ENCODE measurements around the gene IMPDH1. TPM values are rescaled to one million over a fixed set of nuclear protein-coding genes. Genes with fewer than 3 reads are reported as not detected.

The IMPDH1 gene
- total RNA-seq, 2 experiments from 2014 or later = 26.5 to 27.0 TPM

DNA sequence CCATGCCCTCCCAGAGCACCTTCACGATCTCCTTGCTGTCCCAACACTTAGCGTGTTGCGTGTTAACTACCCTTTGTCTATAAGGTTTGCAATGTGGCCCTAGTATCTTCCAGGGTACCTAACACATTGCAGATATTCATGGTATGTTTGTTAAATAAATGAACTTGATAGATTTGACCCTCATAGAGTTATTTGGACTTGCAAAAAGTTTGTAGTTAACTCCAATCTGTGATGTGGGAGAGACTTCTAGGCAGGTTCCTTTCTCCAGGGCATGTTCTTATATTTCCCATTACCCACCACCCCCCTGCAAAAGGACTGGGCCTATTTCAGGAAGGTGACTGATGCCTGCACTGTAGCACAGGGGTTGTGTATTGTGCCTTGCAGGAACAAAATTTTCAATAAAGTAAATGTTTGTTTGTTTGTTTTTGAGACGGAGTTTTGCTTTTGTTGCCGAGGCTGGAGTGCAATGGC lies 46.5 kb upstream of the IMPDH1 start:
- POLR2A ChIA-PET = interaction anchor here (1.0 kb wide), 1 partner anchor 51 kb away, joined by 5 read pairs; no protein-coding TSS in a partner anchor
- H3K4me1 Mint-ChIP-seq (ENCODE audit: low read depth) = peaks cover 22% of the 10 kb centered on the region
- CTCF ChIA-PET = interaction anchor here (0.7 to 5.9 kb wide), 4 partner anchors 26 to 109 kb away, joined by 3 to 47 read pairs (median 6); partner anchors contain the start of gene IMPDH1
- no peak for DNase-seq
- Histone ChIP-seq H3K27ac (ENCODE audit: low read depth in 1 of 2, low read length in 2 of 2) (peak overlapping the region in 1 of 2 donors; percentile 62), H3K9me3 (ENCODE audit: control insufficient read depth in 1 of 2, insufficient read depth in 1 of 2, low read length in 2 of 2) (no peaks in the 10 kb centered on the region), H3K36me3 (ENCODE audit: insufficient read depth, low read length) (no peaks in the 10 kb centered on the region), H3K4me1 (ENCODE audit: insufficient read depth, low read length) (peaks cover 28% of the 10 kb centered on the region), H3K27me3 (ENCODE audit: control insufficient read depth in 1 of 2, insufficient read depth in 2 of 2, low read length in 2 of 2) (no peaks in the 10 kb centered on the region), H3K4me3 (ENCODE audit: low read length) (peak overlapping the region; percentile 76)
- intact Hi-C loops (cut with DNase I, micrococcal nuclease) = loop anchor here in 1 of 2 experiments (10.0 kb wide), 2 partner anchors 111 to 1149 kb away; partner anchors contain the start of gene RBM28
- TF ChIP-seq, protein P1, sequence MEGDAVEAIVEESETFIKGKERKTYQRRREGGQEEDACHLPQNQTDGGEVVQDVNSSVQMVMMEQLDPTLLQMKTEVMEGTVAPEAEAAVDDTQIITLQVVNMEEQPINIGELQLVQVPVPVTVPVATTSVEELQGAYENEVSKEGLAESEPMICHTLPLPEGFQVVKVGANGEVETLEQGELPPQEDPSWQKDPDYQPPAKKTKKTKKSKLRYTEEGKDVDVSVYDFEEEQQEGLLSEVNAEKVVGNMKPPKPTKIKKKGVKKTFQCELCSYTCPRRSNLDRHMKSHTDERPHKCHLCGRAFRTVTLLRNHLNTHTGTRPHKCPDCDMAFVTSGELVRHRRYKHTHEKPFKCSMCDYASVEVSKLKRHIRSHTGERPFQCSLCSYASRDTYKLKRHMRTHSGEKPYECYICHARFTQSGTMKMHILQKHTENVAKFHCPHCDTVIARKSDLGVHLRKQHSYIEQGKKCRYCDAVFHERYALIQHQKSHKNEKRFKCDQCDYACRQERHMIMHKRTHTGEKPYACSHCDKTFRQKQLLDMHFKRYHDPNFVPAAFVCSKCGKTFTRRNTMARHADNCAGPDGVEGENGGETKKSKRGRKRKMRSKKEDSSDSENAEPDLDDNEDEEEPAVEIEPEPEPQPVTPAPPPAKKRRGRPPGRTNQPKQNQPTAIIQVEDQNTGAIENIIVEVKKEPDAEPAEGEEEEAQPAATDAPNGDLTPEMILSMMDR (IDR thresholded peaks at IDR 0.05) = no peak
- H3K27ac Mint-ChIP-seq = peak overlapping the region; percentile 88
- no peaks in the 10 kb centered on the region for H3K36me3 Mint-ChIP-seq (ENCODE audit: low read depth)
- no peaks in the 10 kb centered on the region for H3K27me3 Mint-ChIP-seq
- peak overlapping the region; percentile 90 for H3K4me3 Mint-ChIP-seq
- H3K9me3 Mint-ChIP-seq = no peaks in the 10 kb centered on the region
- ATAC-seq (ENCODE audit: poor library complexity) = peak; percentile 1

DNA sequence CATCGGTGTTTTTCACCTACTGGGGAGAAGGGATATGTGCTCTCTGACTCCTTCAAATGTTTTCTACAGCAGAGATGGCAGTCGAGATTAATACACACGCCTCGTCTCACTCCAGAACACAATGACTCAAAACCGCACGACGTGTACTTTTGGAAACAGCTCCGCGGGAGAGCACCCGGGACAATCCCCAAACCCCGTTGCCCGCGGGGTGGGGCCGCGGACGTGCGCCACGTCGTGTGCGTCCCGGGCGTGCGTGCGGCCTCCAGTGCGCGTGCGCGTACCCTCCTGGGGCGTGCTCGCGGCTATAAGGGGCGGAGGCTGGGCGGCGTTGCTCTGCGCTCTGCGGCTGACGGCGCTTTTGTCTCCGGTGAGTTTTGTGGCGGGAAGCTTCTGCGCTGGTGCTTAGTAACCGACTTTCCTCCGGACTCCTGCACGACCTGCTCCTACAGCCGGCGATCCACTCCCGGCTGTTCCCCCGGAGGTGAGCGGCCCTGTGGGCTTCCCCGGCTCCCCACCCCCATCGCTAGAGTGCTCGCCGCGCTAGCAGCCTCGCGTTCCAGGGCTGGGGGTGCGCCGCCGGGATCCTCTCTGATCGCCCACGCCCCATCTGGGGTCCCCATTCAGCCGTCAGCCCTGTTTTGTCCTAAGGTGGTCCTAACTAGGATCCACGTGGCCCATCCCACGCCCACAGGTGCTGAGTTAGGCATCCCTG lies 45.9 kb upstream of the IMPDH1 start, which contains the start of gene HILPDA:
TSS of gene HILPDA (plus strand) at position 336 of the 712 bp plus-strand sequence. CDS start 1,391 bp downstream, outside the sequence.
- Mint-ChIP-seq H3K9me3 (no peaks in the 10 kb centered on the region), H3K36me3 (ENCODE audit: low read depth) (no peaks in the 10 kb centered on the region), H3K27ac (peak within 1 kb of the TSS; percentile 88), H3K27me3 (no peaks in the 10 kb centered on the region), H3K4me3 (peak within 1 kb of the TSS; percentile 90), H3K4me1 (ENCODE audit: low read depth) (peaks cover 22% of the 10 kb centered on the region)
- no peaks in the 10 kb centered on the region for H3K27me3 ChIP-seq (ENCODE audit: control insufficient read depth in 1 of 2, insufficient read depth in 2 of 2, low read length in 2 of 2)
- DNase-seq = peak; percentile 86 to 99 (median 92)
- peak within 1 kb of the TSS; percentile 62 to 67 for H3K27ac ChIP-seq (ENCODE audit: low read depth in 1 of 2, low read length in 2 of 2)
- H3K9me3 ChIP-seq (ENCODE audit: control insufficient read depth in 1 of 2, insufficient read depth in 1 of 2, low read length in 2 of 2) = no peaks in the 10 kb centered on the region
- peak within 1 kb of the TSS; percentile 76 for H3K4me3 ChIP-seq (ENCODE audit: low read length)
- ChIA-PET CTCF (interaction anchor here (0.7 to 5.9 kb wide), 8 partner anchors 26 to 108 kb away, joined by 3 to 47 read pairs (median 4); partner anchors contain the start of gene IMPDH1), POLR2A (interaction anchor here (0.7 to 1.2 kb wide), 7 partner anchors 15 to 335 kb away, joined by 3 to 10 read pairs (median 5); partner anchors contain the start of gene RBM28)
- ATAC-seq (ENCODE audit: poor library complexity) = peak; percentile 88
- TF ChIP-seq, protein P1 (IDR thresholded peaks at IDR 0.05) = no peak
- no peaks in the 10 kb centered on the region for H3K36me3 ChIP-seq (ENCODE audit: insufficient read depth, low read length)
- intact Hi-C loops (cut with DNase I, micrococcal nuclease) = loop anchor here (2.0 to 10.0 kb wide), 3 partner anchors 51 to 1149 kb away; partner anchors contain the start of gene RBM28 (in 1 of the 2)
- peaks cover 28% of the 10 kb centered on the region for H3K4me1 ChIP-seq (ENCODE audit: insufficient read depth, low read length)

DNA sequence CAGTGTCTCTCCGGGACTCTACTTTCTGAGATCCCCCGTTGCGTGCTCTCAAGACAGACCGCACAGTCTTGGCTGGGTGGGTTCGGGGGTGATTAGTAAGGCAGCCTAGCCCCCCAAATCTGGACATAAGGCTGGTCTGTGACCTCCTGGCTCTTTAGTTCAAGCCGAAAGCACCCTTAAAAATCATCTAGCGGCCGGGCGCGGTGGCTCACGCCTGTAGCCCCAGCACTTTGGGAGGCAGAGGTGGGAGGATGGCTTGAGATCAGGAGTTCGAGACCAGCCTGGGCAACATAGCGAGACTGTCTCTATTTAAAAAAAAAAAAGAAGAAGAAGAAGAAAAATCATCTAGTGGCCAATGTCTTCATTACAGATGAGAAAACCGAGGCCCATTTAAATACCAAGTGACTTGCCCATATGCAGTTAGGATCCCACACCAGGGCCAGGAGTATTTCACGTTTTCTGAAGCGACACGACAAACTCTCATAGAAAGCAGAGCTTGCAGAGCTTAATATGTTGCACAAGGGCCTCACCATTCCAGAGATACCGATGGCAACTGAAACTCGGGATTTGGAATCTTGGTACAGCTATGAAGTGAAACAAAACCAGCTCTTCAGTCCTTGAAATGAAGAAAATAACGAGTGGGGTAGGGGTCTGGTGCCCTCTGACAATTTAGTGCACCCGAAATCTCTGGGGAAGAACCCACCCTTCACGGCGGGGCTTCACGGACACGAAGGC lies 45.2 kb upstream of the IMPDH1 start:
- Histone ChIP-seq H3K9me3 (ENCODE audit: control insufficient read depth in 1 of 2, insufficient read depth in 1 of 2, low read length in 2 of 2) (no peaks in the 10 kb centered on the region), H3K36me3 (ENCODE audit: insufficient read depth, low read length) (no peaks in the 10 kb centered on the region), H3K27me3 (ENCODE audit: control insufficient read depth in 1 of 2, insufficient read depth in 2 of 2, low read length in 2 of 2) (no peaks in the 10 kb centered on the region), H3K4me1 (ENCODE audit: insufficient read depth, low read length) (peaks cover 28% of the 10 kb centered on the region), H3K27ac (ENCODE audit: low read depth in 1 of 2, low read length in 2 of 2) (peak overlapping the region; percentile 62 to 67), H3K4me3 (ENCODE audit: low read length) (peak overlapping the region; percentile 76)
- intact Hi-C loops (cut with DNase I, micrococcal nuclease) = loop anchor here (2.0 to 10.0 kb wide), 3 partner anchors 50 to 1150 kb away; partner anchors contain the start of gene RBM28 (in 1 of the 2)
- ChIA-PET POLR2A (interaction anchor here (0.7 to 1.2 kb wide), 6 partner anchors 15 to 336 kb away, joined by 3 to 10 read pairs (median 4); partner anchors contain the start of gene RBM28), CTCF (interaction anchor here (0.7 to 5.9 kb wide), 7 partner anchors 29 to 107 kb away, joined by 3 to 47 read pairs (median 5); partner anchors contain the start of gene IMPDH1)
- Mint-ChIP-seq H3K4me3 (peak overlapping the region; percentile 90), H3K27me3 (no peaks in the 10 kb centered on the region), H3K27ac (peak overlapping the region; percentile 88), H3K4me1 (ENCODE audit: low read depth) (peaks cover 22% of the 10 kb centered on the region), H3K9me3 (no peaks in the 10 kb centered on the region), H3K36me3 (ENCODE audit: low read depth) (no peaks in the 10 kb centered on the region)
- TF ChIP-seq, protein P1 (IDR thresholded peaks at IDR 0.05) = no peak
- DNase-seq (no peak), ATAC-seq (ENCODE audit: poor library complexity) (no peak)
